Breast epithelium (tissue), 3 donors: Measurements from ENCODE around the gene MYLK.

Experiments
- CTCF ChIP-seq, 3 donors: fragments of 450-650 bp; IDR thresholded peaks; one replicate each; pipeline ENCODE4 v1.5.1; 2016 to 2017; ENCODE audit warnings: antibody characterized with exemption in 3 of 3, mild to moderate bottlenecking in 3 of 3, moderate library complexity in 3 of 3
- POLR2A ChIP-seq: fragments of 450-650 bp; IDR thresholded peaks from one replicate; pipeline ENCODE4 v1.6.1; 2016; ENCODE audit warnings: antibody characterized with exemption, mild to moderate bottlenecking, moderate library complexity
- POLR2AphosphoS5 ChIP-seq, 3 donors: sonication (generic); formaldehyde crosslinking; IDR thresholded peaks; one replicate each; pipeline ENCODE4 v1.6.1; 2017; ENCODE audit warnings: antibody characterized with exemption in 3 of 3

- TF ChIP-seq CTCF (IDR thresholded peaks at IDR 0.05) (no peak), POLR2AphosphoS5 (IDR thresholded peaks at IDR 0.05) (no peak), POLR2A (no peak)
Observed at GRCh38 chr3:123776071-123776782, 107.9 kb downstream of the MYLK start.
